Activated T-cell treated with anti-CD3 and anti-CD28 coated beads, Interleukin-2, amount 50 U/mL, for 72 hours (primary cell): ENCODE measurements around the gene RBL2. TPM values are rescaled to one million over a fixed set of nuclear protein-coding genes. Genes with fewer than 3 reads are reported as not detected.
"Not testable (repeated sequence)": the region's sequence is repeated elsewhere in the genome, so short reads cannot be mapped to it uniquely, and the experiment has no call there.

Source experiments
- ATAC-seq, 2 donors: fragments of 150-1000 bp; cut with Tn5 transposase; replicated peaks in 1 of 2; 2 replicates each; pipeline ENCODE4 v1.10.0; 2021; ENCODE audit warnings: moderate library complexity in 2 of 2, mild to moderate bottlenecking in 1 of 2
- DNase-seq, 2 donors: peaks; one replicate each; pipeline ENCODE4 v3.0.0; 2021 to 2022; ENCODE audit warnings: mixed read lengths in 1 of 2
- H3K27ac Mint-ChIP-seq: one replicate; pipeline ENCODE4 v1.8.0; 2022; ENCODE audit warnings: mild to moderate bottlenecking, moderate library complexity, mixed read lengths
- H3K27me3 Mint-ChIP-seq: one replicate; pipeline ENCODE4 v1.8.0; 2022; ENCODE audit warnings: low read depth, mixed read lengths
- H3K36me3 Mint-ChIP-seq, 2 donors: one replicate each; pipeline ENCODE4 v1.8.0; 2022; ENCODE audit warnings: mixed read lengths in 2 of 2, mild to moderate bottlenecking in 1 of 2; ENCODE audit not compliant: insufficient read depth in 2 of 2
- H3K4me1 Mint-ChIP-seq: one replicate; pipeline ENCODE4 v1.8.0; 2022; ENCODE audit warnings: low read depth, mixed read lengths
- H3K4me3 Mint-ChIP-seq, 2 donors: one replicate each; pipeline ENCODE4 v1.8.0; 2022; ENCODE audit warnings: mild to moderate bottlenecking in 2 of 2, mixed read lengths in 2 of 2, moderate library complexity in 2 of 2
- H3K9me3 Mint-ChIP-seq, 2 donors: one replicate each; pipeline ENCODE4 v1.8.0; 2022; ENCODE audit warnings: mixed read lengths in 2 of 2
- total RNA-seq, 2 donors: library from RNA; stranded (reverse); gene quantifications; one replicate each; pipeline ENCODE4 v1.2.3, GENCODE V29; 2022

RBL2 gene
- total RNA-seq, 2 donors from 2014 or later, result 83.0 to 113 TPM

- not testable (repeated sequence) for DNase-seq, H3K27me3 Mint-ChIP-seq, H3K9me3 Mint-ChIP-seq, H3K36me3 Mint-ChIP-seq, H3K27ac Mint-ChIP-seq, H3K4me3 Mint-ChIP-seq, ATAC-seq
- peaks cover 32% of the 10 kb centered on the region for H3K4me1 Mint-ChIP-seq
Measured at GRCh38 chr16:53512795-53513194, 78.5 kb downstream of the RBL2 start.

- ATAC-seq (no peak), DNase-seq (no peak)
- Mint-ChIP-seq H3K27me3 (no peaks in the 10 kb centered on the region), H3K36me3 (peaks cover 1 to 6% of the 10 kb centered on the region in 2 donors), H3K4me3 (no peak overlapping the region), H3K9me3 (peaks cover 0 to 6% of the 10 kb centered on the region in 2 donors), H3K4me1 (peaks cover 55% of the 10 kb centered on the region), H3K27ac (no peak overlapping the region)
Measured at GRCh38 chr16:53515259-53515658, 81.0 kb downstream of the RBL2 start.

- Mint-ChIP-seq H3K9me3 (peaks cover 0 to 6% of the 10 kb centered on the region in 2 donors), H3K27me3 (peaks cover 3% of the 10 kb centered on the region), H3K4me3 (no peak overlapping the region), H3K4me1 (peaks cover 54% of the 10 kb centered on the region), H3K36me3 (peaks cover 1 to 6% of the 10 kb centered on the region in 2 donors), H3K27ac (no peak overlapping the region)
- DNase-seq (no peak), ATAC-seq (no peak)
Measured at GRCh38 chr16:53515811-53516210, 81.5 kb downstream of the RBL2 start.

- H3K4me3 Mint-ChIP-seq, result peak overlapping the region; percentile 69 to 76
- H3K36me3 Mint-ChIP-seq, result peaks cover 1 to 6% of the 10 kb centered on the region in 2 donors
- peaks cover 0 to 6% of the 10 kb centered on the region in 2 donors for H3K9me3 Mint-ChIP-seq
- H3K4me1 Mint-ChIP-seq, result peaks cover 56% of the 10 kb centered on the region
- DNase-seq (no peak), ATAC-seq (no peak)
- peaks cover 8% of the 10 kb centered on the region for H3K27me3 Mint-ChIP-seq
- peak overlapping the region; percentile 36 for H3K27ac Mint-ChIP-seq
Measured at GRCh38 chr16:53517851-53518250, 83.6 kb downstream of the RBL2 start.

- Mint-ChIP-seq H3K4me1 (peaks cover 56% of the 10 kb centered on the region), H3K4me3 (peak overlapping the region; percentile 69 to 76), H3K27ac (peak overlapping the region; percentile 36), H3K36me3 (peaks cover 1 to 6% of the 10 kb centered on the region in 2 donors), H3K27me3 (peaks cover 8% of the 10 kb centered on the region), H3K9me3 (peaks cover 0 to 6% of the 10 kb centered on the region in 2 donors)
- ATAC-seq (peak; percentile 92 to 96), DNase-seq (peak; percentile 77 to 83)
Measured at GRCh38 chr16:53518550-53519416, 84.5 kb downstream of the RBL2 start.

GRCh38 chr16:53519417-53520091, 85.3 kb downstream of the RBL2 start:
- ATAC-seq (peak; percentile 4 to 16), DNase-seq (no peak)
- H3K27me3 Mint-ChIP-seq, result peaks cover 8% of the 10 kb centered on the region
- H3K9me3 Mint-ChIP-seq, result peaks cover 0 to 2% of the 10 kb centered on the region in 2 donors
- H3K27ac Mint-ChIP-seq, result peak overlapping the region; percentile 36
- peaks cover 56% of the 10 kb centered on the region for H3K4me1 Mint-ChIP-seq
- H3K36me3 Mint-ChIP-seq, result peaks cover 0 to 5% of the 10 kb centered on the region in 2 donors
- peak overlapping the region; percentile 69 to 76 for H3K4me3 Mint-ChIP-seq

GRCh38 chr16:53523126-53523804, 89.0 kb downstream of the RBL2 start:
- Mint-ChIP-seq H3K9me3 (no peaks in the 10 kb centered on the region), H3K27me3 (peaks cover 8% of the 10 kb centered on the region), H3K27ac (no peak overlapping the region), H3K4me3 (no peak overlapping the region), H3K36me3 (peaks cover 0 to 3% of the 10 kb centered on the region in 2 donors), H3K4me1 (peaks cover 30% of the 10 kb centered on the region)
- no peak for DNase-seq
- ATAC-seq, result no peak

- Mint-ChIP-seq H3K9me3 (no peaks in the 10 kb centered on the region), H3K27ac (no peak overlapping the region), H3K36me3 (peaks cover 0 to 3% of the 10 kb centered on the region in 2 donors), H3K4me3 (no peak overlapping the region), H3K4me1 (peaks cover 22% of the 10 kb centered on the region), H3K27me3 (peaks cover 8% of the 10 kb centered on the region)
- no peak for DNase-seq
- ATAC-seq, result no peak
Measured at GRCh38 chr16:53523971-53524548, 89.8 kb downstream of the RBL2 start.

- H3K36me3 Mint-ChIP-seq, result no peaks in the 10 kb centered on the region
- DNase-seq (no peak), ATAC-seq (no peak)
- no peak overlapping the region for H3K27ac Mint-ChIP-seq
- no peak overlapping the region for H3K4me3 Mint-ChIP-seq
- H3K27me3 Mint-ChIP-seq, result no peaks in the 10 kb centered on the region
- H3K9me3 Mint-ChIP-seq, result no peaks in the 10 kb centered on the region
- no peaks in the 10 kb centered on the region for H3K4me1 Mint-ChIP-seq
Measured at GRCh38 chr16:53528797-53529196, 94.5 kb downstream of the RBL2 start.

GRCh38 chr16:53529513-53529912, 95.2 kb downstream of the RBL2 start:
- Mint-ChIP-seq H3K27ac (no peak overlapping the region), H3K9me3 (no peaks in the 10 kb centered on the region), H3K4me1 (peaks cover 7% of the 10 kb centered on the region), H3K36me3 (no peaks in the 10 kb centered on the region), H3K4me3 (no peak overlapping the region), H3K27me3 (no peaks in the 10 kb centered on the region)
- DNase-seq (no peak), ATAC-seq (no peak)

GRCh38 chr16:53530046-53530445, 95.8 kb downstream of the RBL2 start:
- no peaks in the 10 kb centered on the region for H3K9me3 Mint-ChIP-seq
- no peaks in the 10 kb centered on the region for H3K36me3 Mint-ChIP-seq
- ATAC-seq (no peak), DNase-seq (no peak)
- H3K4me1 Mint-ChIP-seq, result peaks cover 12% of the 10 kb centered on the region
- no peak overlapping the region for H3K27ac Mint-ChIP-seq
- H3K4me3 Mint-ChIP-seq, result no peak overlapping the region
- H3K27me3 Mint-ChIP-seq, result no peaks in the 10 kb centered on the region

- Mint-ChIP-seq H3K4me1 (peaks cover 19% of the 10 kb centered on the region), H3K27me3 (no peaks in the 10 kb centered on the region)
Measured at GRCh38 chr16:53530741-53531140, 96.5 kb downstream of the RBL2 start.

More at GRCh38 chr16:53530741-53531140, 96.5 kb downstream of the RBL2 start:
- Mint-ChIP-seq H3K9me3 (no peaks in the 10 kb centered on the region), H3K27ac (no peak overlapping the region), H3K4me3 (no peak overlapping the region), H3K36me3 (no peaks in the 10 kb centered on the region)
- DNase-seq, result no peak
- ATAC-seq, result no peak
